K562 (cell line): Measurements from ENCODE around the gene SNAP23. TPM values are rescaled to one million over a fixed set of nuclear protein-coding genes. Genes with fewer than 3 reads are reported as not detected.

Source experiments
- ARID1B ChIP-seq: fragments of 450-650 bp; IDR thresholded peaks from 2 replicates; pipeline ENCODE4 v1.6.1; 2016; ENCODE audit warnings: antibody characterized with exemption, mild to moderate bottlenecking, inconsistent platforms
- BRD9 ChIP-seq: fragments of 450-650 bp; IDR thresholded peaks from 2 replicates; pipeline ENCODE4 v1.6.1; 2018; ENCODE audit warnings: low read depth; ENCODE audit not compliant: partially characterized antibody
- ELF2 ChIP-seq: fragments of 250-450 bp; sonication (Bioruptor Pico); IDR thresholded peaks from 2 replicates; pipeline ENCODE4 v1.5.0; 2021; ENCODE audit warnings: mild to moderate bottlenecking
- FOXK1 ChIP-seq: sonication (generic); formaldehyde crosslinking; IDR thresholded peaks from 2 replicates; pipeline ENCODE4 v1.8.0; 2022; ENCODE audit warnings: missing genetic modification reagents, mild to moderate bottlenecking, borderline replicate concordance
- KAT2B ChIP-seq: IDR thresholded peaks from one replicate; pipeline ENCODE4 v1.6.1; 2012; ENCODE audit warnings: low read depth, mild to moderate bottlenecking, control low read depth, inconsistent platforms, low read length, moderate library complexity
- LARP7 ChIP-seq: fragments of 450-650 bp; IDR thresholded peaks from 2 replicates; pipeline ENCODE4 v1.6.1; 2016
- MLLT1 ChIP-seq, 2 experiments: fragments of 450-650 bp; IDR thresholded peaks; 2 replicates each; pipeline ENCODE4 v1.6.1; 2016
- RFX7 ChIP-seq: fragments of 250-450 bp; sonication (Bioruptor Pico); IDR thresholded peaks from 2 replicates; pipeline ENCODE4 v1.5.1; 2021; ENCODE audit warnings: mild to moderate bottlenecking
- SIX5 ChIP-seq, 2 experiments: IDR thresholded peaks; 2 replicates each; pipeline ENCODE4 v1.6.1; 2011; ENCODE audit warnings: low read length in 2 of 2, borderline replicate concordance in 1 of 2, low read depth in 1 of 2, mild to moderate bottlenecking in 1 of 2, moderate library complexity in 1 of 2; ENCODE audit not compliant: insufficient read depth in 1 of 2
- SRSF3 ChIP-seq: fragments of 200-400 bp; formaldehyde crosslinking; IDR thresholded peaks from 2 replicates; pipeline ENCODE4 v1.6.1; 2016; ENCODE audit warnings: mild to moderate bottlenecking, low read length, moderate library complexity; ENCODE audit not compliant: insufficient read depth
- ZFPM2 ChIP-seq: fragments of 250-450 bp; sonication (Bioruptor Pico); IDR thresholded peaks from 2 replicates; pipeline ENCODE4 v1.5.1; 2022; ENCODE audit warnings: mild to moderate bottlenecking
- ZNF133 ChIP-seq: fragments of 250-450 bp; sonication (Bioruptor Pico); IDR thresholded peaks from 2 replicates; pipeline ENCODE4 v1.4.0; 2020; ENCODE audit warnings: mild to moderate bottlenecking
- ZNF174 ChIP-seq: fragments of 250-450 bp; sonication (Bioruptor Pico); IDR thresholded peaks from 2 replicates; pipeline ENCODE4 v1.4.0; 2020; ENCODE audit warnings: mild to moderate bottlenecking
- ZNF274 ChIP-seq: IDR thresholded peaks from 2 replicates; pipeline ENCODE4 v1.6.1; 2011; ENCODE audit warnings: low read depth, mild to moderate bottlenecking, low read length, moderate library complexity, borderline replicate concordance
- ZNF449 ChIP-seq: fragments of 250-450 bp; sonication (Bioruptor Pico); IDR thresholded peaks from 2 replicates; pipeline ENCODE4 v1.8.0; 2022; ENCODE audit warnings: moderate library complexity, mild to moderate bottlenecking, inconsistent platforms
- polyA plus RNA-seq, 8 experiments: library from polyadenylated mRNA; depleted of rRNA in 4 of 8; stranded (reverse) in 5 of 8; unstranded in 3 of 8; fragments of >200 nt; fragmentation: Nextera tagmentation in 2 of 8; fragmentation: Illumina TruSeq in 1 of 8; extraction: Ambion mirVana in 2 of 8; extraction: Trizol in 1 of 8; gene quantifications; 2 replicates each; pipeline versions ENCODE4 v1.2.1 to v1.2.3, GENCODE V29; 2011 to 2014; ENCODE audit warnings: inconsistent platforms in 1 of 8, missing spikeins in 1 of 8
- total RNA-seq, 7 experiments: library from RNA; depleted of rRNA in 6 of 7; stranded (reverse); fragments of >200 nt in 6 of 7; fragmentation: Illumina TruSeq in 2 of 7; extraction: Trizol in 2 of 7; gene quantifications; 2 replicates each; pipeline versions ENCODE4 v1.2.1 to v1.2.3, GENCODE V29; 2011 to 2021; ENCODE audit warnings: low replicate concordance in 1 of 7
- TF ChIP-seq, protein P1 (sequence below): fragments of 250-450 bp; sonication (Bioruptor Pico); IDR thresholded peaks from 2 replicates; pipeline ENCODE4 v1.5.0; 2022; ENCODE audit warnings: mild to moderate bottlenecking
- TF ChIP-seq, protein P2 (sequence below): fragments of 250-450 bp; sonication (Bioruptor Pico); IDR thresholded peaks from 2 replicates; pipeline ENCODE4 v1.5.0; 2021; ENCODE audit warnings: mild to moderate bottlenecking, borderline replicate concordance
- TF ChIP-seq, protein P3 (sequence below): fragments of 200-400 bp; formaldehyde crosslinking; IDR thresholded peaks from 2 replicates; pipeline ENCODE4 v1.6.1; 2017; ENCODE audit warnings: mild to moderate bottlenecking, low read depth, low read length, moderate library complexity

SNAP23 gene
- total and polyA plus RNA-seq, 9 of the 15 experiments (the other 6 are each of a cell fraction or from before 2014, with no cell fraction given): 78.9 to 168 (median 117) TPM

GRCh38 chr15:42491539-42492225 is 3.8 kb upstream of the SNAP23 start (continued):
- TF ChIP-seq ZNF449: no peak
- TF ChIP-seq, protein P1, sequence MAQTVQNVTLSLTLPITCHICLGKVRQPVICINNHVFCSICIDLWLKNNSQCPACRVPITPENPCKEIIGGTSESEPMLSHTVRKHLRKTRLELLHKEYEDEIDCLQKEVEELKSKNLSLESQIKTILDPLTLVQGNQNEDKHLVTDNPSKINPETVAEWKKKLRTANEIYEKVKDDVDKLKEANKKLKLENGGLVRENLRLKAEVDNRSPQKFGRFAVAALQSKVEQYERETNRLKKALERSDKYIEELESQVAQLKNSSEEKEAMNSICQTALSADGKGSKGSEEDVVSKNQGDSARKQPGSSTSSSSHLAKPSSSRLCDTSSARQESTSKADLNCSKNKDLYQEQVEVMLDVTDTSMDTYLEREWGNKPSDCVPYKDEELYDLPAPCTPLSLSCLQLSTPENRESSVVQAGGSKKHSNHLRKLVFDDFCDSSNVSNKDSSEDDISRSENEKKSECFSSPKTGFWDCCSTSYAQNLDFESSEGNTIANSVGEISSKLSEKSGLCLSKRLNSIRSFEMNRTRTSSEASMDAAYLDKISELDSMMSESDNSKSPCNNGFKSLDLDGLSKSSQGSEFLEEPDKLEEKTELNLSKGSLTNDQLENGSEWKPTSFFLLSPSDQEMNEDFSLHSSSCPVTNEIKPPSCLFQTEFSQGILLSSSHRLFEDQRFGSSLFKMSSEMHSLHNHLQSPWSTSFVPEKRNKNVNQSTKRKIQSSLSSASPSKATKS (CRISPR knock-in tag): no peak
- TF ChIP-seq ZNF274: no peak
- TF ChIP-seq ZNF133: no peak
- no peak for TF ChIP-seq ELF2 (CRISPR knock-in tag)
- TF ChIP-seq ZFPM2: no peak
- no peak for TF ChIP-seq SIX5 (IDR thresholded peaks at IDR 0.05; ENCODE audit: borderline replicate concordance in 1 of 2, insufficient read depth in 1 of 2, low read depth in 1 of 2, low read length in 2 of 2)
- TF ChIP-seq MLLT1 (IDR thresholded peaks at IDR 0.05): peak in 1 of 2 experiments; percentile 79; a peak in 2 of 4 replicates
- TF ChIP-seq, protein P2, sequence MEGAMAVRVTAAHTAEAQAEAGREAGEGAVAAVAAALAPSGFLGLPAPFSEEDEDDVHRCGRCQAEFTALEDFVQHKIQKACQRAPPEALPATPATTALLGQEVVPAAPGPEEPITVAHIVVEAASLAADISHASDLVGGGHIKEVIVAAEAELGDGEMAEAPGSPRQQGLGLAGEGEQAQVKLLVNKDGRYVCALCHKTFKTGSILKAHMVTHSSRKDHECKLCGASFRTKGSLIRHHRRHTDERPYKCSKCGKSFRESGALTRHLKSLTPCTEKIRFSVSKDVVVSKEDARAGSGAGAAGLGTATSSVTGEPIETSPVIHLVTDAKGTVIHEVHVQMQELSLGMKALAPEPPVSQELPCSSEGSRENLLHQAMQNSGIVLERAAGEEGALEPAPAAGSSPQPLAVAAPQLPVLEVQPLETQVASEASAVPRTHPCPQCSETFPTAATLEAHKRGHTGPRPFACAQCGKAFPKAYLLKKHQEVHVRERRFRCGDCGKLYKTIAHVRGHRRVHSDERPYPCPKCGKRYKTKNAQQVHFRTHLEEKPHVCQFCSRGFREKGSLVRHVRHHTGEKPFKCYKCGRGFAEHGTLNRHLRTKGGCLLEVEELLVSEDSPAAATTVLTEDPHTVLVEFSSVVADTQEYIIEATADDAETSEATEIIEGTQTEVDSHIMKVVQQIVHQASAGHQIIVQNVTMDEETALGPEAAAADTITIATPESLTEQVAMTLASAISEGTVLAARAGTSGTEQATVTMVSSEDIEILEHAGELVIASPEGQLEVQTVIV: no peak
- TF ChIP-seq FOXK1 (CRISPR knock-in tag): no peak
- TF ChIP-seq, protein P3, sequence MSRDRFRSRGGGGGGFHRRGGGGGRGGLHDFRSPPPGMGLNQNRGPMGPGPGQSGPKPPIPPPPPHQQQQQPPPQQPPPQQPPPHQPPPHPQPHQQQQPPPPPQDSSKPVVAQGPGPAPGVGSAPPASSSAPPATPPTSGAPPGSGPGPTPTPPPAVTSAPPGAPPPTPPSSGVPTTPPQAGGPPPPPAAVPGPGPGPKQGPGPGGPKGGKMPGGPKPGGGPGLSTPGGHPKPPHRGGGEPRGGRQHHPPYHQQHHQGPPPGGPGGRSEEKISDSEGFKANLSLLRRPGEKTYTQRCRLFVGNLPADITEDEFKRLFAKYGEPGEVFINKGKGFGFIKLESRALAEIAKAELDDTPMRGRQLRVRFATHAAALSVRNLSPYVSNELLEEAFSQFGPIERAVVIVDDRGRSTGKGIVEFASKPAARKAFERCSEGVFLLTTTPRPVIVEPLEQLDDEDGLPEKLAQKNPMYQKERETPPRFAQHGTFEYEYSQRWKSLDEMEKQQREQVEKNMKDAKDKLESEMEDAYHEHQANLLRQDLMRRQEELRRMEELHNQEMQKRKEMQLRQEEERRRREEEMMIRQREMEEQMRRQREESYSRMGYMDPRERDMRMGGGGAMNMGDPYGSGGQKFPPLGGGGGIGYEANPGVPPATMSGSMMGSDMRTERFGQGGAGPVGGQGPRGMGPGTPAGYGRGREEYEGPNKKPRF: no peak
- TF ChIP-seq RFX7 (CRISPR knock-in tag): no peak
- TF ChIP-seq ZNF174: no peak
- TF ChIP-seq ARID1B: peak; percentile 16; the same call in 1 of the 2 replicates
- no peak for TF ChIP-seq SRSF3
- TF ChIP-seq LARP7: no peak
- no peak for TF ChIP-seq BRD9
- TF ChIP-seq KAT2B: no peak
